NK-92 (cell line): ENCODE data around the gene NKAIN2.
"Not testable (repeated sequence)": the region's sequence is repeated elsewhere in the genome, so short reads cannot be mapped to it uniquely, and the experiment has no call there.

ENCODE experiments used
- DNase-seq: peaks from one replicate; lab custom pipeline; 2025; ENCODE audit not compliant: unreplicated experiment; lab: John Stamatoyannopoulos, UW

NKAIN2 gene

DNA sequence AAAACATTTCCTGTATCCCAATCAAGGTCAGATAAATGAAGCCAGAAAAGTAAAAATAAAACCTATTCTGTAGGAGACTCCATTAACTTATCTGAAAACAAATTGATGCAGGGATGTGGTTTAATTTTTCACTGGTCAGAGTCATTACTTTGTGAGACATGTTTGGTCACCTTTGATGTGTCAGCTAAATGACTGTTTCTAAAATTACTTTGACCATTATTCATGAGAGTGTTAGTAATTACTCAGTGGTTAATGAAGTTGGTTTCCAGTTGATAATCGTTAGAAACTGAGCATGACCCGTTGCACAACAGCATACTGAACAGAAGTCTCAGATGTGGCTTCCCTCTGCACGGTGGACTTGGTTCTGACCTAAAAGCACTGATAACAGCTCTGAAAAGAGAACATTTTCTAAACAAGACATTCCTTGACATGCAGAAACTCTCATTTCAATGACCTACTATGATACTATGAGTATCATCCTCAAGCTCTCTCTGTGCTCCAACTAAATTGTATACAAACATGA lies 748.1 kb downstream of the NKAIN2 start:
- DNase-seq: no peak

DNA sequence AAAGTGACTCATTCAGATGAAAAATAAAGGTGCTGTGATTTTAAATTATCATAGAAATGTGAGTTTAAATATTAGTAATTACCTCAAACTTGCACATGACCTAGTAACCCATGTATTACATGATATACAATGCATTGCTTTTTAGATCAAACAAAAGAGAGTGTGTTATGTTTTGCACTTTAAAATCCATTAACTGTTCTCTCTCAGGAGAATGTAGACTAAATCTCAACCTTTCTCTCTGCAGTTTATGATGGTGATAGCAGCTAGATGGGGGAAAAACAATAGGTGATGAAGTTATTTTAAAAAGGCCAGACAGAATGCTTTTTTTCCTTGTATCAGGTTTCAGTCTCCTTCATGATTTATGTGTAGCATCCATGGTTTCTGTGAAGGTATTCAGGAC lies 754.2 kb downstream of the NKAIN2 start:
- no peak for DNase-seq

DNA sequence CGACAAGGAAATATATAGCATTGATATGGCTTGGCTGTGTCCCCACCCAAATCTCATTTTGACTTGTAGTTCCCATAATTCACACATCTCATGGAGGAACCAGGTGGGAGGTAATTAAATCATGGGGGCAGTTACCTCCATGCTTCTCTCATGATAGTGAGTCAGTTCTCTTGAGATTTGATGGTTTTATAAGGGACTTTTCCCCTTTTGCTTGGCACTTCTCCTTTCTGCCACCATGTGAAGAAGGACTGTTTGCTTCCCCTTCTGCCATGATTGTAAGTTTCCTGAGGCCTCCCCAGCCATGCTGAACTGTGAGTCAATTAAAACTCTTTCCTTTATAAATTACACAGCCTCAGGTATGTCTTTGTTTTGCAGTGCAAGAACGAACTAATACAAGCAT lies 756.4 kb downstream of the NKAIN2 start:
- DNase-seq: not testable (repeated sequence)

DNA sequence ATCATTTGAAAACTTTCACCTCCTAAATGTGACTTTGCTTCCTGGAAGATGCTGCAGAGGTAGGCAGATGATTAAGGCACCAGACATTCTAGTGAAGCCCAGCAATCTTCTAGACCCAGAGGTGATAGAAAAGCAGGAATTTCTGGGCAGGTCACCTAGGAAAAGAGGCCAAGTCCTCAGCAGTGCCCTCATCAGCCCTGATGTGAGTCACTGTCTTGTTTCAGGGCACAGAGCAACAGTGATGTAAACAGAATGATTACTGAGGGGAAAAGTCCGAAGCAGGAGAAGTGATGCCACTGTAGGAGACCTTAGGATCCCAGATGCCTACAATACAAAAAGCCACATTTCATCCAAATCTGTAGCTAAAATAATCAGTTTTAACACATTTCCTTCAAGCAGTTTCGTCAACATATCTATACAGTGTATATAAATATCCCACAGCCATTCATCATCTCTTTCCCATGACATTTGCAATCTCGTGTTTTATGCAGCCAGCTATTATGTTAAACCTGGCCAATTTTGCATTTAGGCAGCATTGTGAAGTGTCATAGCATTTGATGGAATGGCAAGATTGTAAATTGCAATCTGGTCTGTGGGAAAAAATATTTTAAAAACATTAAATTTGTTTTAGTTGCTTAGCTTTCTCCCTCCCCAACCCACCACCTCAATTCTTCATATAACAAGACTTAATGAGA lies 757.4 kb downstream of the NKAIN2 start:
- no peak for DNase-seq

DNA sequence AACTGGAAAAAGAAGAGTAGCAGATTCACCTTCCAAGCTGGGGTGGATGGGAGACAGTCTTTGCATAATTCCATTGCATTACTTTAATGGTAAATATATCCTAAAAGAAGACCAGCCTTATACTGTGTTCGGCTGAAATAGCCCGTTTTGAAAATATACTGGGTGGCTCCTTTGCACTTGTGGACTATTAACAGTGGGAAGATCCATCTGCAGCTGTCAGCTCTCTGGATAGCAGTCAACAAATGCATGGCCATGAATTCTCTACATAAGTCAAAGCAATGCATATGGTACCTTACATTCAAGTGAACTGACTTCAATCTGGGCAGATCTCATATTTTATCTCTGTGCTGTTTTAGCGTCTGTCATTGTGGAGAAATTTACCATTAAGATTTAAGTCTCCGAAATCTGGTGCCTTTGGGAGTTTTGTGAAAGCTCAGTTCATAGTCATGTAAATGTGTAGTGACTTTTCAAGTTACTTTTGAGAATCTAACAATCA lies 758.0 kb downstream of the NKAIN2 start:
- no peak for DNase-seq

DNA sequence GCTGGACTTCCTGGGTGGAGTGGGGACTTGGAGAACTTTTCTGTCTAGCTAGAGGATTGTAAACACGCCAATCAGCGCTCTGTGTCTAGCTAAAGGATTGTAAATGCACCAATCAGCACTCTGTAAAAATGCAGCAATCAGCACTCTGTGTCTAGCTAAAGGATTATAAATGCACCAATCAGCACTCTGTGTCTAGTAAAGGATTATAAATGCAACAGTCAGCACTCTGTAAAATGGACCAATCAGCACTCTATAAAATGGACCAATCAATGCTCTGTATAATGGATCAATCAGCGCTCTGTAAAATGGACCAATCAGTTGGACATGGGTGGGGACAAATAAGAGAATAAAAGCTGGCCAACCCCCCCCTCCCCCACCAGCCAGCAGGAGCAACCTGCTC lies 760.5 kb downstream of the NKAIN2 start:
- not testable (repeated sequence) for DNase-seq

DNA sequence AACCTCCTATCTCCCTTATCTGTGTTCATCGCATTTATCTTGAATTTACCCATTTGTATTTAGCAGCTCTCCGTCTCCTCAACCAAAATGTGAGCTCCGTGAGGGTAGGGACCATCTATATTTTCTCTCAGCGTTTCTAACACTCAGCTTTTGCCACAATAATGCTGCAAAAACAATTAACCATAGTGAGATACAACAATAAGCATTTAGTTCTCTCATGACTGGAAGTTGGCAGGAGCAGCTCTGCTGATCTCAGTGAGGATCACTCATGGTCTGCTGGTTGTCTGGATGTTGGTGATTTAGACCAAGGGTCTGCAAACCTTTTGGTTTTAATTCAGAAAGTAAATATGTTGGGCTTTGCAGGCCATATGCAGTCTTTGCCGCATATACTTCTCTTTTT lies 763.7 kb downstream of the NKAIN2 start:
- no peak for DNase-seq

DNA sequence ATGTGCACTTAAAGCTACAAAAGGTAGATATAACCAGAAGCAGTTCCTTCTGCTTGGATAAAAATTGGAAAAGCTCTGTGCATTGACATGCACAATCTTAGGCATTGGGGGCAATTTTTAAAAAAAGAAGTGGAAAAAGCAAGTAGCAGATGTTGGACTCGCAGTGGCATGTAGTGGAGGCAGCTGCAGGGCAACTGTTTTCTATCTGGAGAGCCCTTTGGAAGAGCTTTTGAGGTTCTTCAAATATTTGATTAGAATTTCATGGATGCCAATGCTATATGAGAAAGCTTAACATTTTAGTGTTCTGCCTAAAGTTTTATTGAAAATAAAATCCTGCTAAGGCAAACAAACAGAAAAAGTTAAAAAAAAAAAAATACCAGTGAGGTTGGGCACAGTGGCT lies 770.3 kb downstream of the NKAIN2 start:
- DNase-seq: no peak

DNA sequence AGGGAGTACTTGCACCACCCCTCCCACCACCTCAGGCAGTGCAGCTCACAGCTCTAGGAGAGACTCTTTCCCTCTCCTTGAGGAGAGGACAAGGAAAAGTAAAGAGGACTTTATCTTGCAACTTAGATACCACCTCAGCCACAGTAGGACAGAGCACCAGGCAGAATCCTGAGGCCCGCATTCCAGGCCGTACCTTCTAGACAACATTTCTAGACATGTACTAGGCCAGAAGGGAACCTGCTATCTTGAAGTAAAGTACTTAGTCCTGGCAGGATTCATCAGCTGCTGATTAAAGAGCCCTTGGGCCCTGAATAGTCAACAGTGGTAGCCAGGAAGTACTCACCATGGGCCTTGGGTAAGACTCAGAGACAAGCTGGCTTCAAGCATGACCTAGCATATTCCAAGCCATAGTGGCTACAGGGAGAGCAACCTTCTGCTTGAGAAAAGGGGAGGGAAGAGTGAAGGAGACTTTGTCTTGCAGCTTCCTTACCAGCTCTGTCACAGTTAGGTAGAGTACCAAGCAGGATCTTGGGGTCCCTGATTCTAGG lies 774.1 kb downstream of the NKAIN2 start:
- DNase-seq: no peak

DNA sequence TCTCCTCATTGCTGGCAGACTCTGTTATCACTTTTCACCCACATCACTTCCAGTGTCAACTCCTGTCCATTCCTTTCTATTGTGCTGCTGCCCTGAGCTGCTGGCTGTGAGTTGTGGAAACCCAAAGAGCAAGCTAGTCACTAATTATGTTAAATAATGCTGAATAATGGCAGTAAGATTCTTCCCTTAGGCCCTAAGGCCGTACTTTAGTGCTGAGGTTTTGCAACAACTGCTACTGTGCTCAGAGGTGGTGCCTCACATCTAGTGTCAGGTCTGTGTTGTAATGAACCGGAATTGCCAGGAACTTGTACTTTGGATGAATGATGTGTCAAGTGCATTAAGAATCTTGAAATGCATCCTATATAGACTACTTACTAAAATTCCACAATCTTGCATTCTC lies 786.3 kb downstream of the NKAIN2 start:
- no peak for DNase-seq

DNA sequence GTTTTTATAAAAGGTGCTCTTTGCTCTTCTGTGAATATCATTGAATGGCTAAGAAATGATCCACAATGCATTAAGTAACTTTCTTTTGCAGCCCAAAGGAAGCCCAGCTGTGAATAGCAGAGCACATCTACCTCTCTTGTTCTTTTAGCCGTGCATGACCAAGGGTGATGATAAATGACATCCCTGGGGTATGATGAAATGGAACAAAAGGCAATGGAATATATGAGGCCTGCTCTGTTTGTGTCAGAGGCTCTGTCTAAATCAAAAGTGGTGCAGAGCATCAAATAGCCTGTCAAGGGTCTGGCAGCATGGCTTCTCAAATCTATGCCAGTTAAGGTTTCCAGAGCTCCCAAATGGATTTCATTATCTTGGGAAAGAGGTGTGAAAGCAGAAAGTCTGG lies 796.0 kb downstream of the NKAIN2 start:
- DNase-seq: no peak

DNA sequence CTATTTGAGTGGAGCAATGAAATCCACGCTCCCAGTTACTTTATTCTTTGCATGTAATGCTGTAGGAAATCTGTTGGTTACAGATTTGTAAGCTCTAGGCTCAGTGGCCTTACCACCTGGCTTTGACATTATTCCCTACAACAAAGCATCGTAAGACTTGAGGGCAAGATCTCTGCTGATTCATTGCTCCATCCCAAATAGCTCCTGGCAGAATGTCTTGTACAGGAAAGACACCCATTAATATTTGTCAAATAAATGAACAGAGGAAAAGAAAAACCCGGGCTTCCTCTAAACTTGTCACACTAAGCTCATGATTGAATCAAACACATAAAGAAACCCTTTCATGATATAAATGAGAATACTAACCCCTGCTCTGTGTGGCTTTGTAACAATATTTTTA lies 801.1 kb downstream of the NKAIN2 start:
- DNase-seq: no peak

DNA sequence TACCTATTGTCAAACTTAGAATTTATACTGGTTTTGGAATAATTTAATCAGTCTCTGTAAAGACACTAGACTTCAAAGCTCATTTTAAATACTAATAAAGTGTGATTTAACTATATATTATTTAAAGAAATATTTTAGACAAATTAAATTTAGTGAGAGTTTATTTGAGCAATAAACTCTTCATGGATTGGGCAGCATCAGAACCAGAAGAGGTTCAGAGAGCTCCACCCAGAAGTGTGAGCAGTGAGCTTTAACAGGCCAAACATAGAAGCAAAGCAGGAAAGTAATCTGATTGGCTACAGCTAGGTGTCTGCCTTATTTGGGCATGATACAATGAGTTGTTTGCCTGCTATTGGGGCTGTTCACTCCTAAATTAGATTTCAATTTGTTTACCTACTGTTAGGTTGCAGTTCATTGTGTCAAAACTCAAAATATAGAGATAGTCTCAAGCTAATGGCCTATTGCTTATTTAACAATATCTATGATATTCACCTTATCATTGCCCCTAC lies 803.5 kb downstream of the NKAIN2 start:
- no peak for DNase-seq

DNA sequence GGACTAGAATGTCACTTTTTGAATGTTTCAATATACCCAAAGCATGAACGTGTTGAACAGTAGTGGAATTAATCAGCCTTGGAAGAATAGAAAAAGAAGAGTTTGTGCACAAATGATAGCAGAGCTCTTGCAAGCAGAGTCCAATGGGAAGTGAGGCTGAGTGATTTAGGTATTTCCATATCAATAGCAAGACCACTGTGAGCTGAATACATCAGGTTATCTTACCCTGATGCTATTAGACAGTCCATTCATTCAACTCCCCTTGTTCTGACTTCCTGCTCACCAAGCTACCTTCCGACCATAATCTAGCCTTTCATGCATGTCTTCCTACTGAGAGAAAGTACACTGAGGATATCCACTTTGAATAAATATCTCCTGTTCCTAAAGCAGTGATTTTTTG lies 809.4 kb downstream of the NKAIN2 start:
- DNase-seq: no peak

DNA sequence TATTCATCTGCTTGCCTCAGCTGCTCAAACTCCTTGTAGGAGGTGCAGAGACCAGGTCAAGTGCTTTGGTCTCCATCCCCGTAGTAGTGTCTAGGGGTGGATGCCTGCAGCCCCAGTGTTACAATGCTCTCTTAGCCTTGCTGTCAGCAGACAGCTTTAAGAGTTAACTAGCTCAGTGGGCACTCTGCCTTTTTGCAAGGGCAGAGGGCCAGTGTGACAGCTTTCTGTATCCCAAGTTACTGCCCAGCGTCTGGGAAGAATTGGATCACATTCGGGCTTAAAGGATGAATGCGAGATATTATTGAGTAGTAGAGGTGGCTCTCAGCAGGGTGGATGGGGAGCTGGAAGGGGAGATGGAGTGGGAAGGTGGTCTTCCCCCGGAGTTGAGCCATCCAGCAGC lies 818.7 kb downstream of the NKAIN2 start:
- no peak for DNase-seq

DNA sequence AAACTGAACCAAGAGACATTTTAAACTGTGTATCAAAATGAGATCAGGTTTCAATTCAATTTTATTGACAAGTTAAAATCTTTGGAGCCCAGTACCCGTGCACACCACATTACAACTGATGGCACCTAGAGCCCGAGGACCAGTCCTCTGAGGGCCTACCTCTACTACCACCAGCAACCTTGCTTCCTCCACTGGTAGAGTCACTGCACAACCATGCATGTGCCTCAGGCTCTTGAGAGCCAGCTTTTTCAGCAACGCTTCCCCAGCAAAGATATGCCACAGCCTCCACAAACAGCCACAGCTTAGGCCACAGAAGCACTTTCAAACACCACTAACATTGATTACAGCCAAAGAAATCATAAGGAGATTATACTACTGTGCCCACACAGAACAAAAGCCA lies 830.0 kb downstream of the NKAIN2 start:
- no peak for DNase-seq

DNA sequence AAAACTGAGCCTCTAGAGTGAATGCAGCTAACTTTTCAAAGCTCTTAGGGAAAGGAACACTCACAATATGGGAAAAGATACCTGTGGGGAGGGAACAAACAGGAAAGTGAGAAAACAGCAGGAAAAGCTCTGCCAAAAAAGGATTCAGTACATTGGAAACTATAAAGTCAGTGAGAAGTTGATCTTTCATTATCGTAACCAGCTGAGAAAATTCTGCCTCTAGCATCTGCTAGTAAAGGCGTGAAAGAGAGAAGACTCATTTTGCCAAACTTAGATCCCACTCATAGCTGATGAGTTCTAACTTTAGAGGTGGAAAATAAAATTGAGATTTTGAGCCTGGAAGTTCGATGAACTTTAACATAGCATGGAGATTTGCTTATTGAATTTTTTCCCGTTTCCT lies 836.8 kb downstream of the NKAIN2 start:
- DNase-seq: no peak

DNA sequence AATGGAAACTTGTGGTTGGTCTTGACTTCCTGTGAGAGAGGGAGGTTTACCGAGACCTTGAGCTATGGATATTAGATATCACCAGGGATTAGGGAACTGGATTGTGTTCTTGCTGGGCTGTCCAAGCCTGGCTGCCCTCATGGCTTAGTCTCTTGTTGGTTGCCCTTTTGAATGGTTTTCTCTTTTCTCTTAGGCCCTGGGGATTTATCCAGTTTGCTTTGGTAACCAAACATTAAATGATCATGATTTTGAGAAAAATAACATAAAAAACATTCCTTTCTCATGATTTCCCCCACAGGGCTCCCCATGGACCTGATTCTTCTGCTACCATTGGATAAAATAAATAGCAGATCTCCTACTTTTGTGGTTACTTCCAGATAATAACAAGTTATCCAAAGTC lies 852.2 kb downstream of the NKAIN2 start:
- no peak for DNase-seq

DNA sequence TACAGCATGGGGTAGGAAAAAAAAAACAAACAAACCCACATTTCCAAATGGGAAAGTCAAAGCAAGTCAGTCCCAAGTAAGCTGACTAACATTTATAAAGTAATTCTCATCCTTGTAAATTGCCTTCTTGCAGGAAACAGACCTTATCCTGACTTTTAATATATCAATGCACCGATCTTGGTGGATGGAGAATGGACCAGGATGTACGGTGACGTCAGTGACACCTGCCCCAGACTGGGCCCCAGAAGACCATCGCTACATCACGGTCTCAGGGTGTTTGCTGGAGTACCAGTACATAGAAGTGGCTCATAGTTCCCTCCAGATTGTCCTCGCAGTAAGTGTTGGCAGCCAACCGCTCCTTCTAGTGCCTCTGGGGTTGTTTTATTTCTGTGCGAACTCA lies 854.4 kb downstream of the NKAIN2 start:
- no peak for DNase-seq

DNA sequence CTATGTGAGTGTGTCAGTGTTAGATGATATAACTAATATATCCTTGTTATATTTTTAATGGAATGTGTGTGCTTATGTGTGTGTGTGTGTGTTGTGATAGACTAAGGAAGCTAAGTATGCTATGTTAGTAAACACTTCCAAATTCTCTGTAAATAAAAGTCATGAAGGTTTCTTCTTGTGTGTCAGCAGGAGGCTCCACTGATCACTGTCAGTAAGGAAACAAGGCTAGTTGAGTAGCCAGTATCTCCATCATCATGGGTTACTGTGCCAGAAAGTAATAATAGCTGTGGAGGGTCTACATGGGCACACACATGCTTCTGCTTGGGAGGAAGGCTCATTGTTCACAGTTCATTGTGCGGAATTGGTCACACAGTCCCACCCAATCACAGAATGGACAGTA lies 855.8 kb downstream of the NKAIN2 start:
- no peak for DNase-seq

DNA sequence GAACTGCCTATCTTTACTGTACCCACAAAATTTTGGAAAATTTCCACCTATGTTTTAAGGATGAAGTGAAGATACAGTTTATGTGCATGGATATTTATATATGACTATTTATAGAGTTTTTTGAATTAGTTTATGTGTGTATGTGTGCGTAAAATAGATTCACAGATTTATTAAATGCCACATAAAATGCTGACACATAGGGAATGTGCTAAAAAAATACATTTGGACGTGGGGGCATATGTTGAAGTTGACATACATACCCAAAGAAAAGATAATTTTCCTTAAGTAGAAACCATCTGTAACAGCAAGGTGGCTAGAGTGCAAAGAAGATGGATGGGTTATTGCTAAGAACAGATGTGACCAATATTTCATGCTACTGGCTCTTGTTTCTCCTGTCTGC lies 856.5 kb downstream of the NKAIN2 start:
- no peak for DNase-seq

DNA sequence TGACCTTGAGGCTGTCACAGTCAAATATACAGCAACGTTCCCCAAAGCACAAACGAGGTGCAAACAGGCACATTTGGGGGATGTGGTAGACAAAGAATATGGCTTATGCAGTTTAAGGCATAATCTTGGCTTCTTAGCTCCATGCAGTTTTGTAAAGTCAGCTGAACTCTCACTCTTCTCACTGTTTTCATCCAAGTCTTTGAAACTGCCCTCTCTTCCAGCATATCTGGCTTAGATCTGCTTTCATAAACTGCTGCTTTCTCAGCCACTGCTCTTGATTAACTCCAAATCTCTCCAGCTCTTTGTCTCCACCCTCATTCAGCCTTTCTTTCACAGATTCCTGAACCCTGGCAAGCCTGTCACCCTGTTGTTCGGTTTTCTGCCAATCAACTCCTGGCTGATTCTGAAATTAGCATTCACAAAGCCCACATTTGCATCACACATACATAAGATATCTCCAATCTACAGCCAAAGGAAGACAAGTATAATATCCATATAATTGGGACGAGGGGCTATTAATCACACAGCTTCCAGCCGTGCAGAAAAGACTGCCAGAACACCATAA lies 857.5 kb downstream of the NKAIN2 start:
- DNase-seq: no peak
